HG03095 (cell line): ENCODE data around the gene GPR142.

Experiments used
- ATAC-seq: cut with Tn5 transposase; IDR thresholded peaks from one replicate; pipeline ENCODE4 v1.9.1; 2021; ENCODE audit warnings: moderate library complexity; ENCODE audit not compliant: unreplicated experiment

GPR142 gene

DNA sequence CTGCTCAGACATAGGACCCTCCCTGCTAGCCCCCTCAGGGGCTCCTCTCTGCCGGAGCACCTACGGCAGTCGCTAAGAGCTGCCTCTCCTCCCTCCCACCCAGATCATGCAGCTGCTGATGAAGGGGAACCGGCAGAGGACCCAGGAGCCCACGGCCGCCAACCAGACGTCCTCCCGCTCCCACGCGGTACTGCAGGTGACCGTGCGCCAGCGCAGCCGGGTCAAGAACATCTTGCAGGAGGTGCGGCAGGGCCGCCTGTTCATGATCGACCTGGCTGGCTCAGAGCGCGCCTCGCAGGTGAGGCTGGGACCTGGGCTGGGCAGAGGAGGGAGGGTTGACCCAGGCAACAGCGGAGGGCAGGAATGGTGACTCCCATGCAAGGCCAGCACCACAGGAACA, 22.6 kb upstream of the GPR142 start:
- no peak for ATAC-seq

DNA sequence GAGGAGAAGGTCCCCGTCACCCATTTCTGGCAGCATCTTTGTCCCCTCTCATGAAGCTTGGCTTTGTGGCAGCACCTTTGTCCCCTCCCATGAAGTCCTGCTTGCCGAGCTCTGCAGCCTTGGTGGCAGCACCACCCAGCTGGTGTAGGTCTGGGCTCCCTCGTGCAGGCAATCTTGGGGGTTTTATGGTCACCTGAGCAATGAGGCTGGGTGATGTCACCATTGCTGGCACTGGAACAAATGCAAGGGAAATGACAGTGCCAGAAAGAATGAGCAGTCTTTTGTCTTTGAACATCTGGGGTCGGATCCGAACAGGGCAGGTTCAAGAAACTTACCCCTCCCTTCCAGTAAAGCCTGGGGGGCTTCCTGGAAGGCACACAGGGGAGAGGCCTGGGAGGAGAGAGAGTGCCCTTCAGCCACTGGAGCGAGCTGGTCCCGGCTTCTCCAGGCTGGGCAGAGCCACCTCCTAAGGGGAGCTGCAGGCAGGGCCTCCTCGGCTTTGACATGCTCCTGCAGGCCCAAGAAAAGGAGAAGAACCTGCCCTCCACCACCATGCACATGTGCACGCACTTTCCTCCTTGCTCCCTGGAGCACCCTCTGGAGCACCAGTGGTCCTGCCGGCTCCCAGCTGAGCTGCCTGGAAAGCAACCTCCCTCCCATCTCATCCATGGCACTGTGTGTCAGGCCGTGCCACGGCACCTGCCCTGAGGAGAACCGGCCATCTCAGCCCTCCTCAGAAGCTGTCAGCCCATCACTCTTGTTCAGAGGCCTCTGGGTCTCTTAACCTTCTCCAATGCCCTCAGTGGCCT, 21.7 kb upstream of the GPR142 start:
- ATAC-seq, result no peak

DNA sequence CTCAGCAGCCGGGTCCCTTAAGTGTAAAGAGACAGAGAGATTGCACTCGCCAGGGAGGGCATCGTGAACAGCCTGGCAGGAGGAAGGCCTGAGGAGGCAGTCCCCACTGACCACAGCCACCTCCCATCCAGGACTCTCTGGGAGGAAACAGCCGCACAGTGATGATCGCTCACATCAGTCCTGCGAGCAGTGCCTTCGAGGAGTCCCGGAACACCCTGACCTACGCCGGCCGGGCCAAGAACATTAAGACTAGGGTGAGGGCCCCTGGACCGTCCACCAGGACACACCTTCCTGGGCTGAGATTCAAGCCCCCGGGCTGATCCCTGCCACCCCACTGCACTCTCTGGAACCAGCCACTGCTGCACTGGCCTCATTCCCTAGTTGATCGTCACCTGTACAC, 19.7 kb upstream of the GPR142 start:
- no peak for ATAC-seq

DNA sequence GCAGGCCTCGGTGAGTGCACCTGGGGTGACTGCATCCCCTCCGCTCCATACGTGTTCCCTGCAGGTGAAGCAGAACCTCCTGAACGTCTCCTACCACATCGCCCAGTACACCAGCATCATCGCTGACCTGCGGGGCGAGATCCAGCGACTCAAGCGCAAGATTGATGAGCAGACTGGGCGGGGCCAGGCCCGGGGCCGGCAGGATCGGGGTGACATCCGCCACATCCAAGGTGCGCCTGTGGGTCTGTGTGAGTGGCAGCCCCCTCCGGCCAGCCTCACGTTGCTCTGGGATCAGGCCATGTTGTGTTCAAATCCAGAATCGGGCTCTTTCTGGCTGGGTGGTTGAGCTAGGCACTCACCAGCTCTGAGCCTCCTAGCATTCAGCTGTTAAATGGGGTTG, 18.2 kb upstream of the GPR142 start:
- ATAC-seq, result no peak

DNA sequence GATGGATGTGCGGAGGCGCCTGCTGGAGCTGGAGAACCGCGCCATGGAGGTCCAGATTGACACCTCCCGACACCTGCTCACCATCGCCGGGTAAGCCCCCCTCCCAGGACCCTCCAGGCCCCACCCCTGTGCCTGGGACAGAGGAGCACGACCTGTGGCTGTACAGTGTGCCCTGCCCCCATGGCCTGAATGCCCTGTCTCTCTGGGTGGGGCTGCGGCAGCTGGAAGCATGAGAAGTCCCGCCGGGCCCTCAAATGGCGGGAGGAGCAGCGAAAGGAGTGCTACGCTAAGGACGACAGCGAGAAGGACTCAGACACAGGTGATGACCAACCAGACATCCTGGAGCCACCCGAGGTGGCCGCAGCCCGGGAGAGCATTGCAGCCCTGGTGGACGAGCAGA, 16.8 kb upstream of the GPR142 start:
- ATAC-seq, result no peak

DNA sequence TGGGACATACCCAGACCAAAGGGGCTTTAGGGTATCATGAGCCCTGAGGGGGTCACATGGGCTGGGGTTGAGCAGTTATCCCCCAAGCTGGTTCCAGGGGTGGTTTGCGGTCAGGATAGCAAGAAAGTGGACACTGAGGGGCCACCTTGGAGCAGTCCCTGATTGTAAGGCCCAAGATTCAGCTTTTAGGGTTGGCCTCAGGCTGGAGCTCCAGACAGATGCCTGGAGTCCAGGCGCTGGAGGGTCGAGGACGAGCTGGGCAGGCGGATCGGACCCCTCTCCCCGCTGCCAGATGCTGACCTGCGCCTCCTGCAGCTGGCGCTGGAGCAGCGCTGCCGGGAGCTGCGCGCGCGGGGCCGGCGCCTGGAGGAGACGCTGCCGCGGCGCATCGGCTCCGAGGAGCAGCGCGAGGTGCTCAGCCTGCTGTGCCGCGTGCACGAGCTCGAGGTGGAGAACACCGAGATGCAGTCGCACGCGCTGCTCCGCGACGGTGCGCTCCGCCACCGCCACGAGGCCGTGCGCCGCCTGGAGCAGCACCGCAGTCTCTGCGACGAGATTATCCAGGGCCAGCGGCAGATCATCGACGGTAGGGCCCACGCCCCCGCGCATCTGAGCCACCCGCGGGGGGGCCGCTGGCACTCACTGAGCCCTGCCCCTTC, 15.6 kb upstream of the GPR142 start:
- no peak for ATAC-seq

DNA sequence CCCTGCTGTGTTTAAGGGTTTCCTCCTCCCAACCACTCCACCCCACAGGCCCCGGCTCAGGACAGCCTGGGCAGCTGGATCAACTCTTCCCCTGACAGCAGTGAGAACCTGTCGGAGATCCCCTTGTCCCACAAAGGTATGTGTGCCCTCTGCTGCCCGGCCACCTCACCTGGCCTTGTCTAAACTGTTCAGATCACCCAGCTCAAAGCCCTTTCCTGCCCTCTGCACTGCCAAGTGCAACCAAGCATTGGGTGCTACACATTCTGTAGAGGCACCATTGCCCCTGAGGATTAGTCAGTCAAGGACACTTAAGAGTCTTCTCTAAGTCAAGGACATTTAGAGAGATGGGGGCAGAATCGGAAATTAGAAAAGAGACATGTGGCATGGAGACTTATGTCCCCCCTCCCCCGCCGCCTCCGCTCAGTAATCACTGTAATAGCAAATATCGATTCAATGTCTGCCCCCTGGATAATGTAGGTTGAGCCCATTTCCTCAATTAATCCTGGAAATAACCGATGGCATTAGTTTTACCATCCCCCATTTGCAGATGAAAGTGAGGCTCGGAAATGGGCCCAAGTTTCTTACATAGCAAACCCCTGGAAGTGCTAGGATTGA, 13.8 kb upstream of the GPR142 start:
- ATAC-seq, result no peak

DNA sequence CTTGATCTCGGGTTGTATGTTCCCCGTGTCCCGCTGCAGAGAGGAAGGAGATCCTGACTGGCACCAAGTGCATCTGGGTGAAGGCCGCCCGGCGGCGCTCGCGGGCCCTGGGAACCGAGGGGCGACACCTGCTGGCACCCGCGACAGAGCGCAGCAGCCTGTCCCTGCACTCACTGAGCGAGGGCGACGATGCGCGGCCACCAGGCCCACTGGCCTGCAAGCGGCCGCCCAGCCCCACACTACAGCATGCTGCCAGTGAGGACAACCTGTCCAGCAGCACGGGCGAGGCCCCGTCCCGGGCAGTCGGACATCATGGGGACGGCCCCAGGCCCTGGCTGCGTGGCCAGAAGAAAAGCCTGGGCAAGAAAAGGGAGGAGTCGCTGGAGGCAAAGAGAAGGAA, 13.2 kb upstream of the GPR142 start:
- no peak for ATAC-seq

DNA sequence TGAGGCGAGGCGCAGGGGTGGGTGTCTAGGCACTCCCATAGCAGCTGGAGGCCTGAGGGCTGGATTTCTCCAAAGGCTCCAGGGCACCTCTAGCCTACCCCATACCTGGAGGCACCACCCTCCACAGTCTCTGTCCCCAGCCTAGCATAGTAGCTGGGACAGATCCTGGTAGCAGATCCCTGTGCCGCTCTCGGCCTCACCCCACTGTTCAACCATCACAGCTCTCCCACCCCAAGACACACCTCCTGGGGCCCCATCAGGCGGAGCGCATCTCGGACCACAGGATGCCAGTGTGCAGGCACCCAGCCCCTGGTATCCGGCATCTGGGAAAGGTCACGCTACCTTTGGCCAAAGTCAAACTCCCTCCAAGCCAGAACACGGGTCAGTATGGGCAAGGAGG, 12.7 kb upstream of the GPR142 start:
- no peak for ATAC-seq

DNA sequence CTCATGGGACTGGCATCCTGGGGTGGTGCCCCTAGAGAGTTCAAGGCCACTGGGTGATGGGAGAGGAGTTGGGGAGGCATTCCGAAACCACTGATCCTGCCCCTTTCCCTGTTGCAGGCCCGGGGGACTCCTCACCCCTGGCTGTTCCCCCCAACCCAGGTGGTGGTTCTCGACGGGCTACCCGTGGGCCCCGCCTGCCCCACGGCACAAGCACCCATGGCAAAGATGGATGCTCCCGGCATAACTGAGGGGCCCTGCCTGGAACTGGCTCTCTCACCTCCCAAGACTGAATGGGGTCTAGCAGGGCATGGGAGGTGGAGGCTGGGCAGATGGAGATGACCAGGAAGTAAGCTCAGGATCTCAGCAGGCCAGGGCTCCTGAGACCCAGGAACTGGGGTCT, 12.2 kb upstream of the GPR142 start:
- ATAC-seq, result no peak

DNA sequence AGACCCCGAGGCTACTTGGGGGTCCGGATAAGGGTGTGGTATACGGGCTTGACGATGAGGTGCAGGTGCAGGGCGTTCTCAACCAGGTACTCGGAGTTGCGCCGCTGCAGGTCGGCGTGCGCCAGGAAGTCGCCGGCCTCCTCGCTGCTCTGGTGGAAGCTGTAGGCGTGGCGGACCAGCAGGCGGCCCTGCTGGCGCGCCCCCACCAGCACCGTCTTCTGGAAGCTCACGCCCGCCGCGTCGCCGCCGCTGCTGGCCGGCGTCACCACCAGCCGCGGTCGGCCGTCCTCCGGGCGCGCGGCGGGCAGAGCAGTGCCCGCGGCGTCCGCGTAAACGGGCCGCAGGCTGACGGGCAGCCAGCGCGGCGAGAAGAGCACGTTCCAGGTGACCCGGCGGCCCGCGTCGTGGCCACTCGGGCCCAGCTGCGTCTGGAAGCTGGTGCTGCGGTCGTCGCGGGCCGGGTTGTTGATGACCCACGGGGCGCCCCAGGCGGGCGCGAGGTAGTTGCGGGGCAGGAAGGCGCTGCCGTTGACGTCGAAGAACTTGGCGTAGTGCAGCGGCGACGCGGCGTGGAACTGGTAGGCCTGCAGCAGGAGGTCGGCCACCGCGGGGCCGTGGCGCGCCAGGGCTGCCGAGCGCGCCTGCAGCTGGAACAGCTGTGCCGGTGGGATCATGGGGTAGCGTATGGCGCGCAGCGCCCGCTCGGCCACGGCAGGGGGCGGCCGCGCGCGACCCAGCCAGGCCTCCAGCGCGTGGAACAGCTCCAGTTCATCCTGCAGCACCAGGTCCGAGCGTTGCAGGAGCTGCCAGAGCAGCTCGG, 10.4 kb upstream of the GPR142 start:
- ATAC-seq, result no peak

DNA sequence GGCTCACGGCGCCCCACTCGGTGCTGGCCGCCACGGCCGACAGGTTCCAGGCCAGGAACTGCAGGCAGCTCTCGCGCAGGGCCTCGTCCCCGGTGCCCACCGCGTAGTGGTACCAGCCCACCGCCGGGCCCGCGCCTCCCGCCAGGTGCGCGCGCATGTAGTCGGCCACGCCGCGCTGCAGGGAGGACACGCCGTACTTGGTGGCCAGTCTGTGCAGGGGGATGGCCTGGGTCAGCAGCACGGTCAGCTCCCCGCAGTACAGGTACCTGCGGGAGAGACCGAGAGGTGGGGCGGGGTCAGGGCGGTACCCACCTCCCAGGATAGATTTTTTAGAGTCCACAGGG, 9.9 kb upstream of the GPR142 start:
- ATAC-seq, result no peak

DNA sequence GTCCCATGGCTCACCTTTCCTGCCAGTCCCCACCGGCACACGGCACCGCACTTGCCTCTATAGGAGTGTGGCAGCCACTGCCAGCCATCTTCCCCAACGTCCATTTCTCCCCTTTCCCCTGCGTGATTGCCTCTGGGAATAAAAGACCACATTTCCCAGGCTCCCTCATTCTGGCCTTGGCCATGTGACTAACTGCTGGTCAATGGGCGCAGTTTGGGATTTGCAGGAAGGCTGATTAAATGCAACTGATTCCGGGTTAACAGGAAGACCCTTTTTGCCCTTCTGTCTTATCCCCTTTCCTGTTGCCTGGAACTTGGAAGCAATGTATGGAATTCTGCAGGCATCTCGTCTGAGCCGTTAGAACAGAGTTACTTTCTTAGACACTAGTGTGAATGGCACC, 8.6 kb upstream of the GPR142 start:
- ATAC-seq, result no peak

DNA sequence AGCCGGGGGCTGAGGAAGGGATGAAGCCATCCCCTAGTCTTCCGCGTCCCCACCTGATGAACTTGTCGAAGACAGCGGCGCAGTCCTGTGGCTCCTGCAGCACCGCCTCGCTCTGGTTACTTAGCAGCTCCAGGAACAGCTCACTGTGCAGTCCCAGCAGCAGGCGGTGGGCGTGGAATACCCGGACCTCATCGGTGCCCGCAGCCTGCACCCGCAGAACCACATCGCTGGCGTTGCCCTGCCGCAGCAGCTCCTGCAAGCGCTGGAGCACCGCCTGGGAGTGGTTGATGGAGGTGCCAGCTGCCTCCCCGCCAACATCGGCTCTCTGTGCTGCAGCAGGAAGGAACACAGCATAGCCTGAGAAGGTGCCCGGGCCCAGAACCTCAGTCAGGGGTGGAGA, 7.4 kb upstream of the GPR142 start:
- no peak for ATAC-seq

DNA sequence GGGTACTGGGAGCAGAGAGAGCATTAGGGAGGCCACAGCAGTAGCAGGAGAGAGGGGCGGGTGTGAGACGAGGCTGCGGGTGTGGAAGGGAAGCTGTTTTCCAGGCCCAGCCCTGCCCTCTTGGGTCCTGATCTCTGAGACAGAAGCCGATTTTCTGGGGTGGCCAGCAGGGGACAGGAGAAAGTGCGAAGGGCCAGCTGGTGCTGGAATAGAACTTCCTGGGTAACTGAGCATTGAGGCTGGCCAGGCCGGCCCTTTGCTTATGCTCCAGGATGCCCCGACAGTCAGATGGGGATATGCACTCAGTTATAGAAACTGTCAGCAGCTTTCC, 6.4 kb upstream of the GPR142 start:
- ATAC-seq, result no peak

DNA sequence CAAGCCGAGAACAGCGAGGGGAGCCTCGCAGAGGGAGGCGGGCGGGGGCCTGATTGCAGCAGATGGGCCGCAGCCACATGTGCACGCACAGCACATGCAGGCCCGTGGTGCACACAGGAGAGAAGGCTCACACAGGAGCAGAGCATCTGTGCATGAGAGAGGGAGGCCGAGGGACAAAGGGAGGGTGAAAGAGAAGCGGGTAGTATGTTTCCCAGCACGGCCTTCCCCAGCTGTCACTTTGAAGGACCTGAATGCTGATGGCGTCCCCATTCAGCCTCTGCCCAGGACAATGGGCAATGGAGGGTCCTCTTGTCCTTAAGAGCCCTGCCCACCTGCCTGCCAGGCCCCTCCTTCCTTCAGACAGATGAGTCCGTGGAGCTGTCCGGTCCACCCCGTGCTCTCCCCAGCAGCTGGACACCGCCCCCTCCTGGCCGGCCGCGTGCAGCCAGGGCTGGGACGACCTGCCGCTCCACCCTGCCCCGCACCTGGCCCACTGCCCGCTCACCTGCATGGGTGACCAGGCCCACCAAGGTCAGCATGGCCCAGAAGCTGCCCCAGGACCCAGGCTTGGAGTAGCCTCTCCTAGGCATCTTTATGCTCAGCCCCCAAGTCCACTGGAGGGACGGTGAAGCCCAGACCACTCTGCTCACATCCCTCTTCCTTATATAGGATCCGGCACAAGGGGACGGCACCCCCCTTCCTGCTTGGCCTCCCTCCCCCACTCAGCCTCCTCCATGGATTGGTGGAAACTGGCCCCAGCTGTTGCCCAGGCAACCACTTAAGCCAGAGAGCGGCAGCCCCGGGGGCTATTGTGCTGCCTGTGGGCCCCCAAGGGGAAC, 5.9 kb upstream of the GPR142 start, which contains the start of gene BTBD17:
BTBD17 (minus strand) TSS at position 639 of the 839 bp plus-strand sequence; CDS start at position 590, 49 bp downstream.
- ATAC-seq, result no peak

DNA sequence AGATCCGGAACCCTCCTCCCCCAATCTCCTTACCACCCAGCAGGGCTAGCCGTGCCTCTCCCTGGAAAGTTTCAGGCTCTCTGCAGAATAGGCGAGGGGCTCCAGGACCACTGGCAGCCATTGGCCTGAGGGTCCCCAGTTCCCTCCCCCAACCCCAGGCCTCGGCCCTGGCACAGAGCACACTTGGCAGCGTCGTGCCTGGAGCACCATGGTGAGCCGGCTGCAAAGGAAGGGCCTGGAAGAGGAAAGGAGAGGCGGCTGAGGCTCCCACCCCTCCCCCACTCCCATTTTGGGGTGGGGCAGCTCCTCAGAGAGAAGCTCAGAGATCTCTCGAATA, 5.3 kb upstream of the GPR142 start:
- ATAC-seq, result no peak

DNA sequence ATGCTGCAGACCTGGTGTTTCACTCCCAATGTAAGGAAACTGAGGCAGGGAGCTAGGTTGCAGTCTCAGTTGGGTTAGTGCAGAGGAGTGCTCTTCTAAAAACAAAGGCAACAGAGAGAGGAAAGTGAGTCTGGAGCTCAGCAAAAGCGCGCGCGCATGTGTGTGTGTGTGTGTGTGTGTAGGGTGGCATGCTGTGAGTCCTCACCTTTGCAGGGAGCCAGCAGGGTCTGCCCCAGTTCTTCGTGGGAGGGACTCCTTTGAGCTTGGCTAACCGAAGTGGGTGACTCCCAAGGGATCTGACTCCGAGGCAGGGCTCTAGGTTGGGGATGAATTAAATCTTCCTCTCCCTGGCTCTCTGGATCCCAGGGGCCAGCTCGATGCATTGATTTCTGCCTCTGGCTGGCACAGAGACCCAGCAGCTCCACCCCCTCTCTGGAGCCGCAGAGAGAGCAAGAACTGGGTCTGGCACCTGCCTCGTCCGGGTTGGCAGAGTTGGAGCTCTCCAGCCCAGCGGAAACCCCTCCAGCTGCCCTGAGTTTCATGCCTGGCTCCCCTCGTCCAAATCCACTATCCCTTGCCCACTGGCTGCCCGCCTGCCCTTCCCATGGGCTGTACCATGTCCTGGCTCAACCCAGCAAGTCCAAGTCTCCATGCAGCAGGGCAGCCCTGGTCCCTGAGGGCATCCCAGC, 4.4 kb upstream of the GPR142 start:
- ATAC-seq, result no peak

DNA sequence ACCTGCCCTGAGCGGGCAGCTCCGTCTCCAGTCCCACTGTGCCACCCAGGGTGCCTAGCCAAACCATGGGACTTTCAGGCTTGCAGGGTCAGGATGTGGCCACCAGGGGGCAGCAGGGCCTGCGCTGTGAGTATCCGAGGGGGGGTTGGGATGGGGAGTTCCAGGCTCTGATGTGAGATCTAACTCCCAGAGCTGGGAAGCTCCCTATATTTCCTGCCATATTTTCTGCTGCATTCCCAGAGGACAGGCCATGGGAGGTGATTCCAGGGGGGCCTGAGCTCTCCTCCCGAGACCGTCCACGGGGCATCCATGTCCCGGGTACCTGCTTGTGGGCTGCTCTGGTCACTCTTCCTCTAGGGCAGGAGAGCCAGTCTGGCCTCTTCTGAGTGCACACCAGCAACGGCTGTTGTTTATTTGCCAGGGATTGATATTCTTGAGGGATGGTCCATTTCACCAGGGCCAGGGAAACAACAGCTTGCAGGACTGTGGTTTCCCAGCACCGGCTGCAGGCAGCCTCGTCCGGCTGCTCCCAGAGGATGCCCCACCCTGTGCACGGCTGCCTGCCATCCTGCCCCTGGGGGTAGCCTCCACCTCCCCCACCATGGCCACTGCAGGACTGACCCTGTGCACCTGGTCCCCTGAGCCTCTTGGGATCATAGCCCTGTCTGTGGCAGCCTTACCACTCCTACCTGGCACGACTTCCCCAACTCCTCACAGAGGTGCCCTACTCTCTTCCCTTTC, 1.2 kb downstream of the GPR142 start:
- ATAC-seq, result no peak

DNA sequence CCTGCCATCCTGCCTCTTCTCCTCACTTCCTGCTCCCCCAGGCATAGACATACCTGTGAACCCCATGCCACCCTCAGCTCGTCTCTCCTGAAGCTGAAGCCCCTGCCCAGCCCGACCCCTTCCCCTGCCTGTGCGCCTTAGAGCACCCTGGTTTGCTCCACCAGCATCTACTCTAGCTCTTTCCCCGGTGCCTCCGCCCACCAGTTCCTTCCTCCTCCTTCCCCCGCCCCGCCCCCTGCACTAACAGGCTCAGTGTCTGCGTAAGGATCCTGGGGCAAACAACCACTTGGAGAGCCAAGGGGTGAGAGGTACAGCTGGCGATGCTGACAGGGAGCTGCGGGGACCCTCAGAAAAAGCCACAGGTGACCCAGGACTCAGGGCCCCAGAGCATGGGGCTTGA, 1.9 kb downstream of the GPR142 start:
- ATAC-seq, result no peak
